HUES64 (cell line): ENCODE results near the gene CDX1.

Source experiments
- H3K27ac ChIP-seq: 2 replicates; pipeline ENCODE4 v1.7.0; 2013; ENCODE audit warnings: low read depth, low read length, inconsistent platforms
- H3K27me3 ChIP-seq: 2 replicates; pipeline ENCODE4 v1.6.1; 2013; ENCODE audit warnings: mild to moderate bottlenecking, low read length; ENCODE audit not compliant: insufficient read depth
- H3K36me3 ChIP-seq: 2 replicates; pipeline ENCODE4 v1.6.1; 2013; ENCODE audit warnings: mild to moderate bottlenecking, low read length; ENCODE audit not compliant: insufficient read depth
- H3K4me1 ChIP-seq: 2 replicates; pipeline ENCODE4 v1.6.1; 2013; ENCODE audit warnings: mild to moderate bottlenecking, low read length, moderate library complexity; ENCODE audit not compliant: insufficient read depth
- H3K4me3 ChIP-seq: 2 replicates; pipeline ENCODE4 v1.5.1; 2013; ENCODE audit warnings: mild to moderate bottlenecking, low read length, moderate library complexity
- H3K9ac ChIP-seq: 2 replicates; pipeline ENCODE4 v1.6.1; 2013; ENCODE audit warnings: mild to moderate bottlenecking, low read depth, low read length
- H3K9me3 ChIP-seq: 2 replicates; pipeline ENCODE4 v1.6.1; 2013; ENCODE audit warnings: low read depth, low read length; ENCODE audit not compliant: insufficient read depth
- WGBS: fragments of 150-250, 120-280 bp; methylation state at CpG from one replicate; pipeline ENCODE4 v1.1.7; 2013; ENCODE audit warnings: missing lambda C conversion rate; 5-methylcytosine and 5-hydroxymethylcytosine counted together

The CDX1 gene

DNA sequence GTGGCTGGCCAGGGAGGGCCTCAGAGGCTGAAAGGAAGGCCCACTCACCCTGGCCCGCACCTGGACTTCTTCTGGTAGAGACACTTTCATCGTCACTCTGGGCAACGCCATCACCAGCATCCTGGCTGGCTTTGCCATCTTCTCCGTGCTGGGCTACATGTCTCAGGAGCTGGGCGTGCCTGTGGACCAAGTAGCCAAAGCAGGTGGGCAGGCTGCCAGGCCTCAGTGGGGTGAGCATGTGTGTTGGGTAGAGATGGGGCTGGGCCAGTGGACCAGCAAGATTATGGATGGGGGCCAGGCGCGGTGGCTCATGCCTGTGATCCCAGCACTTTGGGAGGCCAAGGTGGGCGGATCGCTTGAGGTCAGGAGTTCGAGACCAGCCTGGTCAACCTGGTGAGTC, 35.9 kb downstream of the CDX1 start:
- no peak overlapping the region for H3K4me3 ChIP-seq
- H3K36me3 ChIP-seq: no peaks in the 10 kb centered on the region
- H3K4me1 ChIP-seq: no peaks in the 10 kb centered on the region; the same call in 1 of the 2 replicates
- H3K9ac ChIP-seq: no peak overlapping the region
- H3K9me3 ChIP-seq: no peaks in the 10 kb centered on the region
- no peak overlapping the region for H3K27ac ChIP-seq
- 95% methylated on average over 10 of the region's 10 CpGs for WGBS
- peaks cover 10% of the 10 kb centered on the region for H3K27me3 ChIP-seq

DNA sequence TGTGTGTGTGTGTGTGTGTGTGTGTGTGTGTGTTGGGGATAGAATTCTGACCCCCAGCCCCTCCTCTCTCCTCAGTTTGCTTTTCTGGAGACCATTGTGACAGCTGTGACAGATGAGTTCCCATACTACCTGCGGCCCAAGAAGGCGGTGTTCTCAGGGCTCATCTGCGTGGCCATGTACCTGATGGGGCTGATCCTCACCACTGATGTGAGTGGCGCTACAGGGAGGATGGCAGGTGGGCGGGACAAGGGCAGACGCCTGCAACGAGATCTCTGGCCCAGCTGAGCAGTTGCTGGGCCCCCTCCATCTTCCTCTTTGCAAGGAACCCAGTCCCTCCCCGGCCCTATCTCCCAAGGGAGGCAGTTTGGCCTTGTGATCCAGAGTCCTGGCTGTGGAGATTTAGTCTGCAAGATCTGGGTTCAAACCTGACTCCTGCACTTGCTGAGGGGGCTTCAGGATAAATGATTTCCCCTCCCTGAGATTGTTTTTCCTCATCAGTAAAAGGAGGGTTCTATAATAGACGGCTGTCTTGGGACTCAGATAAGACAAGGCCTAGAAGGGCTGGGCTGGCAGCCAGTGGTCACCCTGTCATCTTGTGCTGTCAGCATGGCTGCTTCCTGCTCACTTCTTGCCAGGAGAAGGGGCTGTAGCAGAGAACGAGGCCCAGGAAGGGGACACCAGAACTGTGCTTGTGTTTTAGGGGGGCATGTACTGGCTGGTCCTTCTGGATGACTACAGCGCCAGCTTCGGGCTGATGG, 37.4 kb downstream of the CDX1 start:
- Histone ChIP-seq H3K27ac (no peak overlapping the region), H3K4me1 (peaks cover 4% of the 10 kb centered on the region)
- WGBS: 86% methylated on average over 12 of the region's 12 CpGs

DNA sequence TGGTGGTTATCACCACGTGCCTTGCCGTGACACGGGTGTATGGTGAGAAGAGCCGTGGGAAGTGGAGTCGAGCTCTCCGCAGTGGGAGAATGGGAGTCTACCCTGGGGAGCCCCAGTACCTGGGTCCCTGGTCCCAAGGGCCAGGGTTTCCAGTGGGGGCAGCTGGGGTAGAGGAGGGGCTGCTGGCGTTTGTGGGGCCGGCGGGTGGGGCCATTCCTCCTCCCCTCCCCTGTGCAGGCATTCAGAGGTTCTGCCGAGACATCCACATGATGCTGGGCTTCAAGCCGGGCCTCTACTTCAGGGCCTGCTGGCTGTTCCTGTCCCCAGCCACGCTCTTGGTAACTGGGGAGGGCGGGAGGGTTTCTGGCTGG, 38.0 kb downstream of the CDX1 start:
- no peak overlapping the region for H3K9ac ChIP-seq
- no peaks in the 10 kb centered on the region for H3K9me3 ChIP-seq
- no peaks in the 10 kb centered on the region for H3K36me3 ChIP-seq
- 91% methylated on average over 13 of the region's 13 CpGs for WGBS
- no peak overlapping the region for H3K4me3 ChIP-seq
- H3K27ac ChIP-seq: no peak overlapping the region
- H3K27me3 ChIP-seq: peaks cover 4% of the 10 kb centered on the region
- H3K4me1 ChIP-seq: peaks cover 7% of the 10 kb centered on the region

More for the DNA sequence above, 37.4 kb downstream of the CDX1 start:
- Histone ChIP-seq H3K9ac (no peak overlapping the region), H3K9me3 (no peaks in the 10 kb centered on the region), H3K36me3 (no peaks in the 10 kb centered on the region), H3K4me3 (no peak overlapping the region), H3K27me3 (peaks cover 9% of the 10 kb centered on the region)

DNA sequence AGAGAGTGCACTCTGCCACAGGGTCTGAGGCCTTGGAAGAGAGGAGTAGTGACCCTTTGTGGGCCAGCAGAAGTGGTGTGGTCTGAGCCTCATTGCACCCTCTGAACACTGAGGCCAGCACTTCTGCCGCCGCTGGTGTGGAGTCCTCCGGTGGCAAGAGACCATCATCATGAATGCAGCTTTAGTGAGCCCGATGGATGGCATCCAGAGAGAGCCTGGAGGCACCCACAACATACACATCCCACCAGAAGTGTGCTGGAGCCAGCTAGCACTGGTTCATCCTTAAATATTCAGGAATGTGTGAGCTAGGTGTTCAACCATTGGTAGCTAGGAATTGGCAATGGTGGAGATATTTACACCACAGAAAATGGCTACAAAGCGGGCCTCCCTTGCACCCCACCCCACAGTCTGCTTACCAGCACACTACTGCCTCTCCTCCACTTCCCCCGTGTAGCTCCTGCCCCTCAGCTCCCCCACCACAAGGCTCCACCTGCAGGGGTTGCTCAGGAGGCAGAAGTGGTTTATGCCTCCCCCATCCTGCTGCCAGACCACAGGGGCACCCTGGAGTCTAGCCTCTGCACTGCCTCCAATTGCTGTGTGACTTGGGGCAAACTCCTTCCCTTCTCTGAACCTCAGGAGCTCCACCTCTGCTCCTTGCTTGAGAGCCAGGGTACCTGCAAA, 39.7 kb downstream of the CDX1 start:
- H3K4me3 ChIP-seq: no peak overlapping the region
- peaks cover 15% of the 10 kb centered on the region for H3K4me1 ChIP-seq
- no peak overlapping the region for H3K27ac ChIP-seq
- no peaks in the 10 kb centered on the region for H3K9me3 ChIP-seq
- H3K36me3 ChIP-seq: no peaks in the 10 kb centered on the region
- WGBS: 83% methylated on average over 6 of the region's 6 CpGs
- H3K9ac ChIP-seq: no peak overlapping the region
- no peaks in the 10 kb centered on the region; the same call in 1 of the 2 replicates for H3K27me3 ChIP-seq

DNA sequence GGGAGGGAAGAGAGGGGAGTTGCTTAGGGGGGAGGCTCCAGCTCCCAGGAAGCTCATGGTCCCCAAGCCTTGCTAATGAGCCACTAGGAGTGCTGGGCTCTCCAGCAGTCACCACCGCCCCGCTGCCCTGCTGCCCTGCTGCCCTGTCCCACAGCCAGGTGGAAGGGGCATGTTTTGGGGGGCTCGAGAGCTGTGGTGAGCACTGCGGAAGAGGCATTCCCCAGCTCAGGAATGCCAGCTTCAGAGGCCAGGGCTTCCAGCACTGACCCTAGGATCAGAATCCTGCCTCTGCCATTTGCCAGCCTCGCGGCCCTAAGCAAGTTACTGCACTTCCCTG, 40.2 kb downstream of the CDX1 start:
- no peaks in the 10 kb centered on the region; the same call in 1 of the 2 replicates for H3K27me3 ChIP-seq
- 84% methylated on average over 6 of the region's 6 CpGs for WGBS

DNA sequence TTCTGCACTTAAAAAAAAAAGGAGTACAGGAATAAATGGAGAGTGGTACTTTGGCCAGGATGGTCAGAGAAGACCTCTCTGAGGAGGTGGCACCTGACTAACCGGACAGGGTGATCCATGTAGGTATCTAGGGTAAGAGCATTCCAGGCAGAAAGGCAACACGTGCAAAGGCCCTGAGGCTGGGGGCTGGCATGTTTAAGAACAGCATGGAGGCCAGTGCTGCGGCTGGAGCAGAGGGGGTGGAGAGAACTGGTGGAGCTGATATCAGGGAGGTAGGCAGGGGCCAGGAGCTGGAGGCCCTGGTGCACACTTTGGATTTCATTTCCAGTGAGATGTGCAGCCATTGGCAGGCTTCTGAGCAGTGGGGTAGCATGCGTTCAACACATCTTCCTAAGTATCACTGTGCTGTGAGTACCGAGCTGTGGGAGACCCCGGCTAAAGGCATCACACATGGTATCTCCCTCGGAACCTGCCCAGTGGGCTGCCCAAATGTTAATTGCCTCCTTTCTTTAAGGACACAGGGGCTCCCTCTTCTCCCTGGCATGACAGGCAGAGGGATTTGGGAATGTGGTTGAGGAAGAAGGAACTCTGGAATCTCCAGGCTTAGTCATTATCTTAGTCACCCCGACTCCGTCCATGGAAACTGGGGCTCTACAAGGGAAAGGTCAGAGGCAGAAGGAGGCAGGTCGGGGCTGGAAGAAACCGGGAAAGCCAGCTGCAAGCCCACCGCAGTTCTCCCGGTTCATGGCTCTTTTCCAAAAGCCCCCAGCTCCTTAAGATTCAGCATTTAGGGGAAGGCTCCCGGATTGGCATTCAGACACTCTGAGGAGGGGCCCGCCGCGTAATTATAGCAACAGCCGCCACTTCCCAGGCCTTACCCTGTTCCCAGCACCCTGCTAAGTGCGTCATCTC, 41.9 kb downstream of the CDX1 start:
- Histone ChIP-seq H3K27me3 (no peaks in the 10 kb centered on the region), H3K9me3 (no peaks in the 10 kb centered on the region), H3K9ac (no peak overlapping the region), H3K4me1 (peaks cover 25% of the 10 kb centered on the region), H3K27ac (no peak overlapping the region), H3K4me3 (no peak overlapping the region), H3K36me3 (no peaks in the 10 kb centered on the region)
- 73% methylated on average over 19 of the region's 19 CpGs for WGBS

More for the DNA sequence above, 40.2 kb downstream of the CDX1 start:
- Histone ChIP-seq H3K4me1 (peaks cover 20% of the 10 kb centered on the region), H3K36me3 (no peaks in the 10 kb centered on the region), H3K9me3 (no peaks in the 10 kb centered on the region), H3K27ac (no peak overlapping the region), H3K9ac (no peak overlapping the region), H3K4me3 (no peak overlapping the region)

DNA sequence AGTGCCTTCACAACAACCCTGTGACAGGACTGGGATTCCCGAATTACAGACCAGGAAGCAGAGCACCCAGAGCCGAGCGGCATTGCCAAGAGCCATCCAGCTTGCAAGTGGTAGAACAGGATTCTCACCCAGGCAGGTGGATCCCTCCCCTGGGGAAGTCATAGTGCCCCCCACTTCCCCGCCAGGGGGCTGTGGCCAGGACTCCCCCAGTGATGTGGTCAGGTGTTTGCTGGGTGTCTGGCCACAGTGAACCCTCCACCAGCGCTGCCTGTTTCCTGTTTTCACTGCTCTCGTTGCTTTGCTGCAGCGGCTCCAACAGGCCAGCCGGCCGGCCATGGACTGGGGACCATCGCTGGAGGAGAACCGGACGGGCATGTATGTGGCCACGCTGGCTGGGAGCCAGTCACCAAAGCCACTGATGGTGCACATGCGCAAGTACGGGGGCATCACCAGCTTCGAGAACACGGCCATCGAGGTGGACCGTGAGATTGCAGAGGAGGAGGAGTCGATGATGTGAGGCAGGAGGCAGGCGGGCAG, 42.6 kb downstream of the CDX1 start:
- Histone ChIP-seq H3K4me3 (no peak overlapping the region), H3K36me3 (no peaks in the 10 kb centered on the region), H3K27ac (no peak overlapping the region), H3K9ac (no peak overlapping the region), H3K9me3 (no peaks in the 10 kb centered on the region), H3K4me1 (peaks cover 25% of the 10 kb centered on the region), H3K27me3 (no peaks in the 10 kb centered on the region)
- 90% methylated on average over 21 of the region's 21 CpGs for WGBS

DNA sequence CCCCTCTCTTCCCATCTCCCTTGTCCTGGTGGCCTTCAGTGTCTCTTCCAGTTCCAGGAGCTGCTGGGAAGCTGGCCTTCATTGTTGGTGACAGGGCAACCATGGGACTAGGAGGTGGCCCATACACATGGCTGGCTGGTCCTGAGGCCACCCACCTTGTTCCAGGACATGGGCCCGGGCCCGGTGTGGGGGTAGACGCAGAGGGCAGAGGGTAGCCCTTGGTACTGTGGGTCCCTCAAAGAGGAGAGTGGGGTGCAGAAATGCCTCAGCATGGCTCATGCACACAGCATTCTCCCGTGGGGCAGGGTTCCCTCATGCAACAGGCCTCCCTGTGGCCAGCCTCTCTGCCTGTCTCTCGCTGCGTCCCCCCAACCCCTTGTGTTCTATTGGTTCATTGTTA, 44.1 kb downstream of the CDX1 start:
- H3K4me3 ChIP-seq: no peak overlapping the region
- H3K9ac ChIP-seq: no peak overlapping the region
- H3K27ac ChIP-seq: no peak overlapping the region
- 71% methylated on average over 6 of the region's 6 CpGs for WGBS
- peaks cover 25% of the 10 kb centered on the region for H3K4me1 ChIP-seq
- no peaks in the 10 kb centered on the region for H3K27me3 ChIP-seq
- no peaks in the 10 kb centered on the region for H3K36me3 ChIP-seq
- no peaks in the 10 kb centered on the region for H3K9me3 ChIP-seq

DNA sequence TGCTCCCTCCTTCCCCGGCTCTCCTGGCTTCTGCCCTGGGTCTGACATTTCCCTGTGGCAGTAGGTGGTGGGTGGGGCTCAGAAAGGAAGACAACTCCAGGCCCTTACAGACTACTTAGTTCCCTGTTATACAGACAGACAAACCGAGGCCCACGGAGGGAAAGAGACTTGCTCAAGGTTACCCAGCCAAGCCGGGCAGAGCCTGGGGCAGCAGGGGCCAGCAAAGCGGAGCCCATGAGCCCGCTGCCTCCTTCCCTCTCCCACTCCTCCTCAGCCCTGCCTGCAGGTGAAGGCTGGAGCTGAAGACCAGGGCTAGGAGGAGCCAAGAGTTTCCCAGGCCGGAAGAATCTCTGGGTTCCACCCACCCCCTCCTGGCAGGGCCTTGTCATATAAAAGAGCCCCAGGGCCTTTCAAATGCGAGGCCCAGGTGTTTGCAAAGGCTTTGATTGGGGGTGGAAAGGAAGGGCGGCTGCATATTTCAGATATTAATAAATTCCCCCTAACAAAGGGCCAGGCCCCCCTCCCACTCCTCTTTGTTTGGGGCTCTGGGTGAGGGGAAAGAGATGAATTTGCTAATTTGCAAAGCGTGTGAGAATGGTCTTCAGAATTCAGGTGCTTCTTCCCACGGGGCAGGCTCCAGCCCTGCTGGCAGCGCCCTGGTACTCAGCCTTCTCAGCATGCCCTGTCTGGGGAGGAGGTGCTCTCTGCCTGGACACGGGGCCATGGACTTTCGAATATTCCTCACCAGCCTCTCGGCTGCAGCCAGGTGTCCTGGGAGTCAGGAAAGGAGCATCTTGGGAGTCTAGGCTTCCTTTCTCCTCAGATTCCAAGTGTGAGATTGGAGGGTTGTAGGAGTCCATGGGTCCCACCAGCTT, 44.8 kb downstream of the CDX1 start:
- H3K9me3 ChIP-seq: no peaks in the 10 kb centered on the region
- peak overlapping the region; percentile 41; the same call in 1 of the 2 replicates for H3K27ac ChIP-seq
- peaks cover 25% of the 10 kb centered on the region for H3K4me1 ChIP-seq
- no peaks in the 10 kb centered on the region for H3K36me3 ChIP-seq
- H3K27me3 ChIP-seq: no peaks in the 10 kb centered on the region
- no peak overlapping the region for H3K4me3 ChIP-seq
- 36% methylated on average over 12 of the region's 15 CpGs for WGBS
- peak overlapping the region; percentile 6; the same call in 1 of the 2 replicates for H3K9ac ChIP-seq

DNA sequence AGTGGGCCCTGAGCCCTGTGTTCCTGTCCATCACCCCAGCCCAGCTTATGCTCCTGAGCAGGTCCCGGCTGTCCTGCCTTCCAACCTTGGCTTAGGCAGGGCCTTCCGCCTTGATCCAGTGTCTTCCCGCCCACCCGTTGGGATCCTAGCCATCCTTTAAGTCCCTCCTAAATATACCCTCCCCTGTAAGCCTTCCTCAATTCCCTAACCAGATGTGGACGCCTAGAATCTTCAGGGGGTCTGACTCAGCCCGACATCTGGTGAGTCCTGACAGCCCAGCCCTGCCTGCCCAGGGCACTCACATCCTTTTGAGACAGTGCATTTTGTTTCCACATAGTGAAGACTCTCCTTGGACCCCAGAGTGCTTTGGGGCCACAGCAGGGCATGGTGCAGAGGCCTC, 47.0 kb downstream of the CDX1 start:
- Histone ChIP-seq H3K36me3 (no peaks in the 10 kb centered on the region), H3K4me1 (peaks cover 25% of the 10 kb centered on the region), H3K9ac (no peak overlapping the region), H3K4me3 (no peak overlapping the region), H3K27ac (no peak overlapping the region), H3K9me3 (no peaks in the 10 kb centered on the region), H3K27me3 (peaks cover 4% of the 10 kb centered on the region)
- WGBS: 75% methylated on average over 6 of the region's 6 CpGs
